ENCODE data around the gene C7.
"Not testable (repeated sequence)": the region's sequence is repeated elsewhere in the genome, so short reads cannot be mapped to it uniquely, and the experiment has no call there.

C7 gene

GRCh38 chr5:40873286-40873880 lies 35.9 kb upstream of the C7 start:
- H3K36me3 ChIP-seq (ENCODE audit: control insufficient read depth, insufficient read depth, low read length) = no peaks in the 10 kb centered on the region
- H3K27me3 ChIP-seq (replicated peaks; ENCODE audit: control insufficient read depth, insufficient read depth, low read length) = no peaks in the 10 kb centered on the region
- H3K4me3 ChIP-seq (replicated peaks; ENCODE audit: low read depth, low read length) = no peak overlapping the region
- TF ChIP-seq, protein P1, sequence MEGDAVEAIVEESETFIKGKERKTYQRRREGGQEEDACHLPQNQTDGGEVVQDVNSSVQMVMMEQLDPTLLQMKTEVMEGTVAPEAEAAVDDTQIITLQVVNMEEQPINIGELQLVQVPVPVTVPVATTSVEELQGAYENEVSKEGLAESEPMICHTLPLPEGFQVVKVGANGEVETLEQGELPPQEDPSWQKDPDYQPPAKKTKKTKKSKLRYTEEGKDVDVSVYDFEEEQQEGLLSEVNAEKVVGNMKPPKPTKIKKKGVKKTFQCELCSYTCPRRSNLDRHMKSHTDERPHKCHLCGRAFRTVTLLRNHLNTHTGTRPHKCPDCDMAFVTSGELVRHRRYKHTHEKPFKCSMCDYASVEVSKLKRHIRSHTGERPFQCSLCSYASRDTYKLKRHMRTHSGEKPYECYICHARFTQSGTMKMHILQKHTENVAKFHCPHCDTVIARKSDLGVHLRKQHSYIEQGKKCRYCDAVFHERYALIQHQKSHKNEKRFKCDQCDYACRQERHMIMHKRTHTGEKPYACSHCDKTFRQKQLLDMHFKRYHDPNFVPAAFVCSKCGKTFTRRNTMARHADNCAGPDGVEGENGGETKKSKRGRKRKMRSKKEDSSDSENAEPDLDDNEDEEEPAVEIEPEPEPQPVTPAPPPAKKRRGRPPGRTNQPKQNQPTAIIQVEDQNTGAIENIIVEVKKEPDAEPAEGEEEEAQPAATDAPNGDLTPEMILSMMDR (IDR thresholded peaks at IDR 0.05; ENCODE audit: insufficient read depth, low read length, poor library complexity, severe bottlenecking) = no peak
- no peak for DNase-seq (ENCODE audit: extremely low read depth, insufficient read length)

GRCh38 chr5:40875958-40876357 lies 33.3 kb upstream of the C7 start:
- no peak overlapping the region for H3K4me3 ChIP-seq (replicated peaks; ENCODE audit: low read depth, low read length)
- TF ChIP-seq, protein P1 (IDR thresholded peaks at IDR 0.05; ENCODE audit: insufficient read depth, low read length, poor library complexity, severe bottlenecking) = no peak
- H3K27me3 ChIP-seq (replicated peaks; ENCODE audit: control insufficient read depth, insufficient read depth, low read length) = no peaks in the 10 kb centered on the region
- DNase-seq (ENCODE audit: extremely low read depth, insufficient read length) = no peak
- H3K36me3 ChIP-seq (ENCODE audit: control insufficient read depth, insufficient read depth, low read length) = no peaks in the 10 kb centered on the region

DNA sequence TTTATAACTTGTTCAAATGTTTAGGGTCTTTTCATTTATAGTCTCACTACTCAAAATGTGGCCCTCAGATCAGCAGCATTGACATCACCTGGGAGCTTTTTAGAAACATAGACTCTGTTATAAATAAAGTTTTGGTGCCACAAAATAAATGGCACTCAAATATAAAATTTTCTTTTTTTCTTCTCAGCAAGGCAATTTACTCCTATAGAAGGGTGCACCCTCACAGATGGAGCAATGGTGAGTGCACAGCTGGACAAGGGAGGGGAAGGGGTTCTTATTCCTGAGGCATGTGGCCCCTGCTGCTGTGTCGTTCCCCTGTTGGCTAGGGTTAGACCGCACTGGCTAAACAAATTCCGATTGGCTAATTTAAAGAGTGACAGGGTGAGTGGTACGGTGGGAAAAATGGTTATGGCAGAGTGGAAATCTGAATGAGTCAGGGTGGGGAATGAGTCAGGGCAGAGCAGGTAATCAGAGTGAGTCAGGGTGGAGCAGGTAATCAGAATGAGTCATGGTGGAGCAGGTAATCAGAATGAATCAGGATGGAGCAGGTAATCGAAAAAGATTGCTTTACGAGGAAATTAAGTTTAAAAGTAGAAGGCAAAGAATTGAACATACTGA lies 31.8 kb upstream of the C7 start:
- Histone ChIP-seq H3K4me3 (replicated peaks; ENCODE audit: low read depth, low read length) (no peak overlapping the region), H3K36me3 (ENCODE audit: control insufficient read depth, insufficient read depth, low read length) (no peaks in the 10 kb centered on the region), H3K27me3 (replicated peaks; ENCODE audit: control insufficient read depth, insufficient read depth, low read length) (no peaks in the 10 kb centered on the region)
- no peak for DNase-seq (ENCODE audit: extremely low read depth, insufficient read length)
- TF ChIP-seq, protein P1 (IDR thresholded peaks at IDR 0.05; ENCODE audit: insufficient read depth, low read length, poor library complexity, severe bottlenecking) = no peak

DNA sequence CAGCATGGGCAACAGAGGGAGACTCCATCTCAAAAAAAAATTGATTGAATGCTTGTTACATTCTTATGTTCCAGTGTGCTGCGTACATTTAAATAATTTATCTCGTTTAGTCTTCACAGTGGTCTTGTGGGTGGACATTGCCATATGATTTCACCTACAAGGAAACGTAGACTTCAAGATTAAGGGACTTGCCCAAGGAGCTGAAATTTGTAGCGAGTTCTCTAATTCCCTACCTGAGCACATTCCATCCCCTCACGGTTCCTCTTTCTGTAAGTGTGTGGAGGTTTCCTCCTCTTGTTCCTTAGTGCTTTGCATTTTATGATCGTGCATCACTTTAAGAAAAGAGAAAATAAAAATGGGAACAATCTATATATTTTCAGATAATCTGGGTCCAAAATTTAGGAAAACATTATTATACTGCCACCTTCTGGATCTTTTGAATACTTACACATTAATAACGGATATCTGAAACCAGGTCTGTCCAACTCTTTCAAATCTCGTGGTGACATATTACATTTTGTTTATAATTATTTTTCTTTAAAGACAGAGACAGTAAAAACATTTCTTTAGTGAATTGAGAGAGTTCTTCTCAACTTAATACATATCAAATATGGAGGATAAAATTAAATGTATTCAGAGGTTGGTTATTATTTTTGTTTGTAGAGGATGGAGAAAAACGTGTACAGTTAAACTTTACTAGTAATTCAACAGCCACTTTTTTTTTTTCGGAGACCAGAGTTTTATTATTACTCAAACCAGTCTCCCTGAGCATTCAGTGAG lies 29.9 kb upstream of the C7 start:
- no peaks in the 10 kb centered on the region for H3K36me3 ChIP-seq (ENCODE audit: control insufficient read depth, insufficient read depth, low read length)
- H3K27me3 ChIP-seq (replicated peaks; ENCODE audit: control insufficient read depth, insufficient read depth, low read length) = no peaks in the 10 kb centered on the region
- no peak overlapping the region for H3K4me3 ChIP-seq (replicated peaks; ENCODE audit: low read depth, low read length)
- DNase-seq (ENCODE audit: extremely low read depth, insufficient read length) = peak; percentile 5
- TF ChIP-seq, protein P1 (IDR thresholded peaks at IDR 0.05; ENCODE audit: insufficient read depth, low read length, poor library complexity, severe bottlenecking) = no peak

GRCh38 chr5:40882291-40882690 lies 27.0 kb upstream of the C7 start:
- Histone ChIP-seq H3K36me3 (ENCODE audit: control insufficient read depth, insufficient read depth, low read length) (no peaks in the 10 kb centered on the region), H3K4me3 (replicated peaks; ENCODE audit: low read depth, low read length) (no peak overlapping the region), H3K27me3 (replicated peaks; ENCODE audit: control insufficient read depth, insufficient read depth, low read length) (no peaks in the 10 kb centered on the region)
- no peak for DNase-seq (ENCODE audit: extremely low read depth, insufficient read length)
- TF ChIP-seq, protein P1 (IDR thresholded peaks at IDR 0.05; ENCODE audit: insufficient read depth, low read length, poor library complexity, severe bottlenecking) = no peak

DNA sequence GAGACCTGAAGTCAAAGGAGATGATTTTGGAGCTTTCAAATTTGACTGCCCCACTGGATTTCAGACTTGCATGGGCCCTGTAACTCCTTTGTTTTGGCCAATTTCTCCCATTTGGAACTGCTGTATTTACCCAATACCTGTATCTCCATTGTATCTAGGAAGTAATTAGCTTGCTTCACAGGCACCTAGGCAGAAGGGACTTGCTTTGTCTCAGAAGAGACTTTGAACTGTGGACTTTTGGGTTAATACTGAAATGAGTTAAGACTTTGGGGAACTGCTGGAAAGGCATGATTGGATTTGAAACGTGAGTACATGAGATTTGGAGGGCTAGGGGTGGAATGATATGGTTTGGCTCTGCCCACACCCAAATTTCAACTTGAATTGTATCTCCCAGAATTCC lies 26.2 kb upstream of the C7 start:
- not testable (repeated sequence) for H3K36me3 ChIP-seq (ENCODE audit: control insufficient read depth, insufficient read depth, low read length); H3K4me3 ChIP-seq (replicated peaks; ENCODE audit: low read depth, low read length); DNase-seq (ENCODE audit: extremely low read depth, insufficient read length); H3K27me3 ChIP-seq (replicated peaks; ENCODE audit: control insufficient read depth, insufficient read depth, low read length)

- H3K27me3 ChIP-seq (replicated peaks; ENCODE audit: control insufficient read depth, insufficient read depth, low read length); DNase-seq (ENCODE audit: extremely low read depth, insufficient read length); H3K36me3 ChIP-seq (ENCODE audit: control insufficient read depth, insufficient read depth, low read length); H3K4me3 ChIP-seq (replicated peaks; ENCODE audit: low read depth, low read length): not testable (repeated sequence)
Measured at GRCh38 chr5:40895440-40896425, 13.6 kb upstream of the C7 start.

Data from GM06990 (cell line).